Peyer's patch (tissue), 4 donors: ENCODE results near the gene TEKTIP1. TPM values are rescaled to one million over a fixed set of nuclear protein-coding genes. Genes with fewer than 3 reads are reported as not detected.

Experiments used
- DNase-seq, 3 donors: peaks; one replicate each; pipeline ENCODE4 v3.0.0-alpha.2; 2017 to 2019
- H3K27ac ChIP-seq, 4 donors: fragments of 200-600 bp; sonication (generic); one replicate each; pipeline ENCODE4 v1.5.1; 2016 to 2019
- H3K27me3 ChIP-seq, 2 donors: fragments of 200-600 bp; sonication (generic); one replicate each; pipeline ENCODE4 v1.5.1; 2019
- H3K36me3 ChIP-seq, 3 donors: fragments of 200-600 bp; sonication (generic); one replicate each; pipeline ENCODE4 v1.5.1; 2016 to 2019
- H3K4me1 ChIP-seq, 4 donors: fragments of 200-600 bp; sonication (generic); one replicate each; pipeline ENCODE4 v1.5.1; 2016 to 2019
- H3K4me3 ChIP-seq, 4 donors: fragments of 200-600 bp; sonication (generic); 1 replicate in 3 of 4; 2 replicates in 1 of 4; pipeline ENCODE4 v1.5.1; 2016 to 2019; ENCODE audit warnings: mild to moderate bottlenecking in 1 of 4
- H3K9me3 ChIP-seq, 4 donors: fragments of 200-600 bp; sonication (generic); one replicate each; pipeline ENCODE4 v1.5.1; 2016 to 2019; ENCODE audit warnings: mild to moderate bottlenecking in 1 of 4
- POLR2A ChIP-seq, 2 donors: fragments of 450-650 bp; IDR thresholded peaks; one replicate each; pipeline ENCODE4 v1.5.1; 2017; ENCODE audit warnings: antibody characterized with exemption in 2 of 2, mild to moderate bottlenecking in 2 of 2, moderate library complexity in 2 of 2
- total RNA-seq, 4 donors: library from RNA; depleted of rRNA; stranded (reverse); fragments of >200 nt; gene quantifications; one replicate each; pipeline ENCODE4 v1.1.0, GENCODE V29; 2016
- TF ChIP-seq, protein P1 (sequence below), 6 experiments: fragments of 450-650 bp in 4 of 6; fragments of 200-600 bp in 2 of 6; sonication (generic) in 1 of 6; IDR thresholded peaks; one replicate each; pipeline ENCODE4 v1.5.1; 2017 to 2019; ENCODE audit warnings: antibody characterized with exemption in 6 of 6, mild to moderate bottlenecking in 3 of 6, moderate library complexity in 1 of 6

Gene TEKTIP1
- total RNA-seq, 4 donors from 2014 or later = 1.8 to 11.1 (median 2.4) TPM; not detected in 1

DNA sequence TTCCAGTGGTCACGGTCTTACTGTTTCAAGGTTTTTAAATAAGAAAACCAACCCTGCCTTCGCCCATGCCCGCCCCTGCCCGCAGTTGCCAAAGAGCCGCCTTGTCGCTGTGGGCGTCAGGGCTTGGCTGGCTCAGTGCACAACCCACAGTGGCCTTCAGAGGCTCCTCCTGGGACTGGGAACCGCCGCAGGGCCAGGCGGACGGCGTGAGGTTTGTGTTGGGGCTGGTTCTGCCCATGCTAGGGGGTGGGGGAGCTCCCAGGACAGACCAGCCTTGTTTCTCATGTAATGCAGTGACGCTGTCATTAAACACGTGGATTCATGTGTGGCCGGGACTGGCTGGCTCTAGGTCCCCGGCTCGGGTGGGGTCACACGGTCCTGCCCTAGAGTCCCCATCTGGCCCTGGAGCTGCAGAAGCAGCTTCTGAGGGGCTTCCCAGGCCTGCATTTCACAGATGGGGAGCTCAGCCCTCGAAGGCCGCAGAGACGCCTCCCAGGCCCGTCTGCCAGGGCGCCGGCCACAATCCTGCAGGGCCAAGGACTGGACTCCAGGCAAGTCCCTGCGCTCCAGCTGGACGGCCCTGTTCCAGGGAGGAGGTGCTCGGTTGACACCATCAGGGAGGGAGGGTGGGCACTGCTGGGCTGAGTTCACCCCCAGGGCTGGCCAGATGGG lies 2.4 kb upstream of the TEKTIP1 start:
- Histone ChIP-seq H3K27me3 (no peaks in the 10 kb centered on the region), H3K9me3 (no peaks in the 10 kb centered on the region), H3K27ac (no peak overlapping the region), H3K36me3 (peaks cover 0 to 48% (median 0%) of the 10 kb centered on the region in 3 donors), H3K4me3 (no peak overlapping the region), H3K4me1 (no peaks in the 10 kb centered on the region)
- TF ChIP-seq, protein P1, sequence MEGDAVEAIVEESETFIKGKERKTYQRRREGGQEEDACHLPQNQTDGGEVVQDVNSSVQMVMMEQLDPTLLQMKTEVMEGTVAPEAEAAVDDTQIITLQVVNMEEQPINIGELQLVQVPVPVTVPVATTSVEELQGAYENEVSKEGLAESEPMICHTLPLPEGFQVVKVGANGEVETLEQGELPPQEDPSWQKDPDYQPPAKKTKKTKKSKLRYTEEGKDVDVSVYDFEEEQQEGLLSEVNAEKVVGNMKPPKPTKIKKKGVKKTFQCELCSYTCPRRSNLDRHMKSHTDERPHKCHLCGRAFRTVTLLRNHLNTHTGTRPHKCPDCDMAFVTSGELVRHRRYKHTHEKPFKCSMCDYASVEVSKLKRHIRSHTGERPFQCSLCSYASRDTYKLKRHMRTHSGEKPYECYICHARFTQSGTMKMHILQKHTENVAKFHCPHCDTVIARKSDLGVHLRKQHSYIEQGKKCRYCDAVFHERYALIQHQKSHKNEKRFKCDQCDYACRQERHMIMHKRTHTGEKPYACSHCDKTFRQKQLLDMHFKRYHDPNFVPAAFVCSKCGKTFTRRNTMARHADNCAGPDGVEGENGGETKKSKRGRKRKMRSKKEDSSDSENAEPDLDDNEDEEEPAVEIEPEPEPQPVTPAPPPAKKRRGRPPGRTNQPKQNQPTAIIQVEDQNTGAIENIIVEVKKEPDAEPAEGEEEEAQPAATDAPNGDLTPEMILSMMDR (IDR thresholded peaks at IDR 0.05) = no peak
- no peak for DNase-seq

GRCh38 chr19:3537101-3537437 lies 1.9 kb upstream of the TEKTIP1 start:
- H3K27me3 ChIP-seq = no peaks in the 10 kb centered on the region
- DNase-seq = no peak
- H3K4me1 ChIP-seq = no peaks in the 10 kb centered on the region
- no peak overlapping the region for H3K27ac ChIP-seq
- peaks cover 0 to 43% (median 0%) of the 10 kb centered on the region in 3 donors for H3K36me3 ChIP-seq
- TF ChIP-seq, protein P1 (IDR thresholded peaks at IDR 0.05) = no peak
- TF ChIP-seq POLR2A (IDR thresholded peaks at IDR 0.05) = no peak
- H3K4me3 ChIP-seq = no peak overlapping the region
- H3K9me3 ChIP-seq = no peaks in the 10 kb centered on the region

GRCh38 chr19:3537438-3538240 lies 1.3 kb upstream of the TEKTIP1 start:
- H3K4me3 ChIP-seq = no peak overlapping the region
- DNase-seq = no peak
- TF ChIP-seq POLR2A (IDR thresholded peaks at IDR 0.05) = no peak
- TF ChIP-seq, protein P1 (IDR thresholded peaks at IDR 0.05) = no peak
- H3K9me3 ChIP-seq = no peaks in the 10 kb centered on the region
- H3K27ac ChIP-seq = no peak overlapping the region
- no peaks in the 10 kb centered on the region for H3K27me3 ChIP-seq
- peaks cover 0 to 37% (median 0%) of the 10 kb centered on the region in 3 donors for H3K36me3 ChIP-seq
- no peaks in the 10 kb centered on the region for H3K4me1 ChIP-seq

DNA sequence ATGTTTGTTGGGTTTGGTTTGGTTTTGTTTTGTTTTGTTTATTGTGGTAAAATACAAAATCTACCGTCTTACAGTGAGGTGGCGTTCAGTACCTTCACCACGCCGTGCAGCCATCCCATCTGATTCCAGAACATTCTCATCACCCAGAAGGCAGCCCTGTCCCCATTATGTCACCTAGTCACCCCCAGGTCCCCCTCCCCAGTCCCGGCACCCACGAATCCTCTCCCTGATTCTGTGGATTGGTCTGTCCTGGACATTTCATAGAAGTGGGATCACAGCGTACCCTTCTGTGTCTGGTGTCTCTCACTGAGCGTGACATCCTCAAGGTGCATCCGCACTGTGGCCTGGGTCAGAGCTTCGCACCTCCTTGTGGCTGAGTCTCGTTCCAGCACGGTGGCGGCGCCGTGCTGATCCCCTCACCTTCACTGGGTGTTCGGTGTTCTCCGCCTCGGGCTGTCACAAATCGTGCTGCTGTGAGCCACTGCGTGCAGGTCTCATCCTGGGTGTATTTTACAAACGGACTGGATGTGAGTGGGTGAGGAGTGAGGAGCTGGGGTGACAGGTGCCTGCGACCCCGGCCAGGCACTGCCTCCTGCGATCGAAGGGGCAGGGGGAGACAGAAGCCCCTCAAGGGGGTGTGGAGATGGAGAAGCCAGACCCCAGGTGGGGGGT lies 580 bp upstream of the TEKTIP1 start:
- no peaks in the 10 kb centered on the region for H3K9me3 ChIP-seq
- no peak overlapping the region for H3K27ac ChIP-seq
- peaks cover 0 to 34% (median 0%) of the 10 kb centered on the region in 3 donors for H3K36me3 ChIP-seq
- no peak for DNase-seq
- H3K4me1 ChIP-seq = no peaks in the 10 kb centered on the region
- H3K4me3 ChIP-seq = no peak overlapping the region
- TF ChIP-seq, protein P1 (IDR thresholded peaks at IDR 0.05) = no peak
- TF ChIP-seq POLR2A (IDR thresholded peaks at IDR 0.05) = no peak
- H3K27me3 ChIP-seq = no peaks in the 10 kb centered on the region

DNA sequence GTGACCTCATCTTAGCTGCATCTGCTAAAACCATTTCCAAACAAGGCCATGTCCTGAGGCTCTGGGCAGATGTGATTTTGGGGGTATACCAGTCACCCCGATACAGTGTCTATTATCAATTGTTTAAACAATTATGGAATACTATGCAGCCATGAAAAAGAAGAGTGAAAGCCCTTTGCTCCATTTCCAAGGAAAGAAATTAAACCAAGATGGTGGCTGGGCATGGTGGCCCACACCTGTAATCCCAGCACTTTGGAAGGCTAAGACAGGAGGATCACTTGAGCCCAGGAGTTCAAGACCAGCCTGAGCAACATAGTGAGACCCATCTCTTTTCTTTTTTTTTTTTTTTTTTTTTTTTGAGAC lies 763 bp downstream of the TEKTIP1 start:
- Histone ChIP-seq H3K4me1 (no peaks in the 10 kb centered on the region), H3K27ac (no peak overlapping the region), H3K36me3 (peaks cover 0 to 33% (median 0%) of the 10 kb centered on the region in 3 donors), H3K9me3 (no peaks in the 10 kb centered on the region), H3K4me3 (no peak overlapping the region), H3K27me3 (no peaks in the 10 kb centered on the region)
- TF ChIP-seq, protein P1 (IDR thresholded peaks at IDR 0.05) = no peak
- no peak for TF ChIP-seq POLR2A (IDR thresholded peaks at IDR 0.05)
- no peak for DNase-seq
